NCI-H1105 (cell line): ENCODE results near the gene FAM199X.
"Not testable (repeated sequence)": the region's sequence is repeated elsewhere in the genome, so short reads cannot be mapped to it uniquely, and the experiment has no call there.

ENCODE experiments used
- DNase-seq: peaks from one replicate; lab custom pipeline; 2025; lab: John Stamatoyannopoulos, UW

FAM199X gene

DNA sequence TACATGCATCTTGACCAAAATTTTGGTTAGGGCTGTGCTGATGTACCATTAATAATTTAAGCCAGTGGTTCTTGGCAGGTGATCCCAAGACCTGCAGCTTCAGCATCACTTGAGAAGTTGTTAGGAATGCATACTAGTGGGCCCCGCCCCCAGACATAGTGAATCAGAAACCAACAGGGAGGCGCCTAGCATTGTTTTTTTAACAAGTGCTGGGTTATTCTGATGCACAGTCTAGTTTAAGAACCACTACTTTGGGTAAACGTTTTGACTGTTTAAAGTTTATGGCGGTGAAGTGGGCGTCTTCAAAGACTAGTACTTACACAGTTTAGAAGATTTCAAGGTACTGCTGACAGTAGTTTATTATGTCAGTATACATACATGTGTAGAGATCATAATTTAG, 23.6 kb downstream of the FAM199X start:
- no peak for DNase-seq

DNA sequence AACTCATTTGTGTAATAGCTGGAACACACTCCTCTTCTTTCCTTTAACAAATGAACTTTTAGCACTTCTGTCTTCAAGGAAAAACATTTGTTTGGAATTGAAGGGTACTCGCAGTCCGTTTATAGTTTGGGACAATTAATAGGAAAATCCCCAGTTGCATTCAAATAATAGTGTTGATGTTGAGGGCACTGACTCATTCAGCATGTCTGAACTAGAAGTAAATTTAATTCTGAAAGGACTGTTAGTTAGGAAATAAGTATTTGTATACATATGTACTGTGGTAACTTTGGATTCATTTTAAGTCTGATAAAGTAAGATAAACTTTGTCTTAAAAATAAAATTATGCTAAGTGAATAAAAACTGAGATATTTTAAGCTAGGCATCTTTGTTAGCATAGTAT, 27.2 kb downstream of the FAM199X start:
- no peak for DNase-seq

GRCh38 chrX:104195013-104195412, 28.8 kb downstream of the FAM199X start:
- no peak for DNase-seq

GRCh38 chrX:104195489-104196084, 29.3 kb downstream of the FAM199X start:
- no peak for DNase-seq

GRCh38 chrX:104205548-104205947, 39.3 kb downstream of the FAM199X start:
- DNase-seq, result no peak

DNA sequence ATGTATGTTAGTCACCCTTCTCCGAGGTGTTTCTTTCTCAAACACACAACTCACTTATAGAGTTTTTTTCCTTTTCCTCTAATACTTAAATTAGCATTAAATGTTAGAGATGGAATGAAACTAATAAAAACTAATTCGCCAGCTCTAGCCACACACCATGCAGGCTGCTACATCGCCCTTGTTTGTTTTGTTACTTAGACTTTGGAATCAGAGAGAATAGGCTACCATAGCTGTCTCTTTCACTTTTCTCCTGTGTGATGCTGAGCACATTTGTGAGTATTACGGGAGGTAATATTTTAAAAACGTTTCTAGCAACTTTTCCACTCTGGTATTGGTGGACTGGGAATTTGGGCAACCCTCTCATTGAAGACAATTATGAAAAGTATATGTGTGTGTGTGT, 44.9 kb downstream of the FAM199X start:
- DNase-seq, result no peak

- DNase-seq, result not testable (repeated sequence)
Measured at GRCh38 chrX:104230060-104230459, 63.8 kb downstream of the FAM199X start.
